GM12878 (cell line): ENCODE measurements around the gene RBKS. TPM values are rescaled to one million over a fixed set of nuclear protein-coding genes. Genes with fewer than 3 reads are reported as not detected.

Source experiments
- ATAC-seq: fragments of 200-7000 bp; cut with Tn5 transposase; 3 replicates; pipeline ENCODE4 v1.9.1; 2020; ENCODE audit warnings: mild to moderate bottlenecking, moderate library complexity
- BruUV-seq: library from RNA; stranded (reverse); fragments of 400-500 nt; replicated peaks from 2 replicates; lab custom pipeline; 2021; lab: Mats Ljungman, UMichigan
- CTCF ChIA-PET: fragments of 300-600 bp; sonication (Branson Sonifier 250); formaldehyde crosslinking; extraction: SDS; loops from one replicate; lab custom pipeline; 2021; ENCODE audit warnings: inconsistent platforms; lab: Yijun Ruan, JAX
- POLR2A ChIA-PET: fragments of 350-600 bp; formaldehyde crosslinking; extraction: SDS; loops from one replicate; lab custom pipeline; 2021; ENCODE audit warnings: inconsistent platforms; lab: Charles Lee
- RAD21 ChIA-PET: fragments of 300-600 bp; sonication (Branson Sonifier 250); formaldehyde crosslinking; loops from one replicate; lab custom pipeline; 2023; ENCODE audit warnings: antibody characterized with exemption; ENCODE audit not compliant: unreplicated experiment; lab: Charles Lee
- SMC1A ChIA-PET: fragments of 300-600 bp; sonication (Branson Sonifier 250); formaldehyde crosslinking; loops from one replicate; lab custom pipeline; 2023; ENCODE audit not compliant: unreplicated experiment, uncharacterized antibody; lab: Charles Lee
- DNase-seq: peaks from one replicate; pipeline ENCODE4 v3.0.0-alpha.2; 2011; ENCODE audit warnings: low read depth, low spot score
- FAIRE-seq: peaks from 3 replicates; lab custom pipeline; 2011; peaks lifted over from hg19 to GRCh38; lab: Jason Lieb, UNC
- H2AFZ ChIP-seq: 2 replicates; pipeline ENCODE4 v1.6.0; 2011; ENCODE audit warnings: low read depth, low read length, control low read depth; ENCODE audit not compliant: control insufficient read depth
- H3K27ac ChIP-seq: 2 replicates; pipeline ENCODE4 v1.5.1; 2011; ENCODE audit warnings: control low read depth; ENCODE audit not compliant: control insufficient read depth, insufficient read depth
- H3K27me3 ChIP-seq, 2 experiments: replicated peaks in 1 of 2; 2 replicates each; pipeline versions ENCODE4 v1.6.0 to v1.6.1; 2011; ENCODE audit warnings: low read length in 1 of 2; ENCODE audit not compliant: control insufficient read depth in 2 of 2, insufficient read depth in 2 of 2
- H3K36me3 ChIP-seq, 2 experiments: 2 replicates each; pipeline ENCODE4 v1.5.1; 2011; ENCODE audit warnings: low read length in 1 of 2; ENCODE audit not compliant: control insufficient read depth in 2 of 2, insufficient read depth in 2 of 2
- H3K4me1 ChIP-seq: 2 replicates; pipeline ENCODE4 v1.6.1; 2011; ENCODE audit warnings: mild to moderate bottlenecking, low read length, moderate library complexity, mixed read lengths; ENCODE audit not compliant: control insufficient read depth, insufficient read depth
- H3K4me2 ChIP-seq: 2 replicates; pipeline ENCODE4 v1.6.0; 2011; ENCODE audit warnings: control low read depth; ENCODE audit not compliant: control insufficient read depth, insufficient read depth
- H3K4me3 ChIP-seq: fragments of 200-600 bp; sonication (generic); 2 replicates; pipeline ENCODE4 v1.5.1; 2016
- H3K79me2 ChIP-seq: 2 replicates; pipeline ENCODE4 v1.6.0; 2011; ENCODE audit warnings: low read length; ENCODE audit not compliant: control insufficient read depth, insufficient read depth
- H3K9ac ChIP-seq: 2 replicates; pipeline ENCODE4 v1.8.0; 2011; ENCODE audit warnings: low read length, control low read depth, mixed read lengths; ENCODE audit not compliant: control insufficient read depth, insufficient read depth
- H3K9me3 ChIP-seq: replicated peaks from 3 replicates; pipeline ENCODE4 v1.5.1; 2011; ENCODE audit warnings: mild to moderate bottlenecking, low read length; ENCODE audit not compliant: control insufficient read depth, insufficient read depth
- H4K20me1 ChIP-seq: 2 replicates; pipeline ENCODE4 v1.6.0; 2011; ENCODE audit not compliant: control insufficient read depth, insufficient read depth
- CTCF ChIP-seq, 3 experiments: IDR thresholded peaks in 2 of 3; conservative IDR thresholded peaks in 1 of 3; 2 replicates each; pipeline ENCODE4 v1.5.1; 2011; ENCODE audit warnings: low read depth in 3 of 3, low read length in 3 of 3, mild to moderate bottlenecking in 3 of 3, control low read depth in 2 of 3, moderate library complexity in 2 of 3, inconsistent platforms in 1 of 3, mixed read lengths in 1 of 3; ENCODE audit not compliant: control insufficient read depth in 2 of 3, insufficient read depth in 1 of 3; ENCODE audit errors: extremely low read depth in 1 of 3
- E4F1 ChIP-seq: fragments of 450-650 bp; IDR thresholded peaks from 2 replicates; pipeline ENCODE4 v1.6.1; 2018; ENCODE audit warnings: borderline replicate concordance, mild to moderate bottlenecking; ENCODE audit not compliant: partially characterized antibody
- GATAD2B ChIP-seq: fragments of 450-650 bp; conservative IDR thresholded peaks from 2 replicates; pipeline ENCODE4 v1.6.1; 2017; ENCODE audit warnings: low read depth, mild to moderate bottlenecking, moderate library complexity
- JUNB ChIP-seq: IDR thresholded peaks from 2 replicates; pipeline ENCODE4 v1.6.1; 2016; ENCODE audit warnings: antibody characterized with exemption, mild to moderate bottlenecking
- MXI1 ChIP-seq: fragments of 150-350 bp; IDR thresholded peaks from 2 replicates; pipeline ENCODE4 v1.6.1; 2011; ENCODE audit warnings: low read depth, mild to moderate bottlenecking, inconsistent platforms, low read length, improper control_type of control experiment
- POLR2AphosphoS5 ChIP-seq: IDR thresholded peaks from 2 replicates; pipeline ENCODE4 v1.6.1; 2011; ENCODE audit warnings: mild to moderate bottlenecking, low read length, inconsistent platforms
- RBBP5 ChIP-seq: fragments of 200-600 bp; sonication (generic); conservative IDR thresholded peaks from 2 replicates; pipeline ENCODE4 v1.6.1; 2016
- TCF12 ChIP-seq: IDR thresholded peaks from 2 replicates; pipeline ENCODE4 v1.6.1; 2011; ENCODE audit warnings: low read depth, mild to moderate bottlenecking, low read length
- WRNIP1 ChIP-seq: IDR thresholded peaks from 2 replicates; pipeline ENCODE4 v1.6.1; 2011; ENCODE audit warnings: low read depth, low read length, improper control_type of control experiment, borderline replicate concordance
- YY1 ChIP-seq: IDR thresholded peaks from 2 replicates; pipeline ENCODE4 v1.6.1; 2011; ENCODE audit warnings: low read depth, mild to moderate bottlenecking, low read length
- ZNF217 ChIP-seq: fragments of 450-650 bp; IDR thresholded peaks from 2 replicates; pipeline ENCODE4 v1.6.1; 2017; ENCODE audit warnings: antibody characterized with exemption, mild to moderate bottlenecking
- WGBS: methylation state at CpG from one replicate; pipeline ENCODE4 v1.1.6; 2016; ENCODE audit warnings: low lambda C conversion rate; ENCODE audit not compliant: insufficient replicate concordance, insufficient coverage; ENCODE audit errors: missing lambda C conversion rate; 5-methylcytosine and 5-hydroxymethylcytosine counted together
- in situ Hi-C: fragments of 300-500 bp; cut with MboI; formaldehyde crosslinking; loops from 9 replicates; pipeline ENCODE4 v1.14.3; 2018; ENCODE audit warnings: mixed read lengths
- intact Hi-C: fragments of 100-400 bp; cut with micrococcal nuclease; formaldehyde crosslinking; loops from one replicate; pipeline ENCODE4 v1.14.2; 2022; ENCODE audit not compliant: unreplicated experiment
- polyA plus RNA-seq, 11 experiments: library from polyadenylated mRNA; depleted of rRNA in 4 of 11; unstranded in 6 of 11; stranded (reverse) in 5 of 11; fragments of >200 nt; fragmentation: Nextera tagmentation in 4 of 11; fragmentation: Illumina TruSeq in 1 of 11; extraction: Ambion mirVana in 4 of 11; extraction: Trizol in 1 of 11; gene quantifications; 1 replicate in 1 of 11; 2 replicates in 10 of 11; pipeline versions ENCODE4 v1.2.1 to v1.2.3, GENCODE V29; 2011 to 2016; ENCODE audit warnings: inconsistent platforms in 2 of 11, missing spikeins in 2 of 11, low read depth in 1 of 11
- total RNA-seq, 4 experiments: library from RNA; depleted of rRNA in 3 of 4; stranded (reverse); fragments of >200 nt in 3 of 4; fragmentation: Illumina TruSeq in 1 of 4; extraction: Trizol in 1 of 4; gene quantifications; 2 replicates each; pipeline versions ENCODE4 v1.2.1 to v1.2.3, GENCODE V29; 2013 to 2021
- TF ChIP-seq, protein P1 (sequence below): fragments of 450-650 bp; IDR thresholded peaks from 2 replicates; pipeline ENCODE4 v1.6.1; 2016; ENCODE audit warnings: mild to moderate bottlenecking
- TF ChIP-seq, protein P2 (sequence below): fragments of 450-650 bp; IDR thresholded peaks from 2 replicates; pipeline ENCODE4 v1.6.1; 2017; ENCODE audit warnings: mild to moderate bottlenecking, moderate library complexity

RBKS gene
- total and polyA plus RNA-seq, 10 of the 15 experiments (the other 5 are each of a cell fraction or from before 2014, with no cell fraction given): 0.39 to 1.8 (median 1.0) TPM

DNA sequence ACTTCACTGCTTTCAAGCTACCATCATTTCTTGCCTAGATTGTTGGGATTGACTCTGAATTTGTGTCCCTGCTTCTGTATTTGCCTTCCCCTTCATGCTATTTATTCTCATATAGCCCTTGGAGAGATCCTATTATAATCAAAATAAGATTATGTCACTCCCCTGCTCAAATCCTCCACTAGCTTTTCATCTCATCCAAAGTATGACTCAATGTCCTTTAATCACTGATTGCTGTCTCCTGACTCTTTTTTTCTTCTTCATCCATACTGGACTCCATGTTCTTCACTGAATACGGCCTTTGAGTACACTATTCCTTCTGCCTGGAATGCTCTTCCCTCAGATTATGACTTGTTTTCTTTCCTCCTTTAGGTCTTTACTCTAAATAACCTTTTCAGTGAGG lies 5.0 kb downstream of the RBKS start (continued):
- TF ChIP-seq E4F1 (no peak), MXI1 (no peak), TCF12 (no peak), GATAD2B (no peak)

- RAD21 ChIA-PET: no interaction called here
- Histone ChIP-seq H3K79me2 (no peaks in the 10 kb centered on the region), H3K4me1 (no peaks in the 10 kb centered on the region), H3K9ac (no peak overlapping the region), H3K4me3 (no peak overlapping the region), H2AFZ (no peak overlapping the region), H3K4me2 (no peak overlapping the region), H3K27me3 (no peaks in the 10 kb centered on the region), H3K9me3 (no peaks in the 10 kb centered on the region), H3K27ac (no peak overlapping the region), H3K36me3 (no peaks in the 10 kb centered on the region), H4K20me1 (no peaks in the 10 kb centered on the region)
- no TSS peak for BruUV-seq
- FAIRE-seq: no peak
- POLR2A ChIA-PET: no interaction called here
- in situ Hi-C loops (no loop called here), intact Hi-C loops (no loop called here)
- no peak for DNase-seq
- no peak for ATAC-seq
- SMC1A ChIA-PET: no interaction called here
- CTCF ChIA-PET: no interaction called here
- WGBS: 6% methylated on average over 2 of the region's 2 CpGs
- no peak for TF ChIP-seq WRNIP1
- TF ChIP-seq, protein P1, sequence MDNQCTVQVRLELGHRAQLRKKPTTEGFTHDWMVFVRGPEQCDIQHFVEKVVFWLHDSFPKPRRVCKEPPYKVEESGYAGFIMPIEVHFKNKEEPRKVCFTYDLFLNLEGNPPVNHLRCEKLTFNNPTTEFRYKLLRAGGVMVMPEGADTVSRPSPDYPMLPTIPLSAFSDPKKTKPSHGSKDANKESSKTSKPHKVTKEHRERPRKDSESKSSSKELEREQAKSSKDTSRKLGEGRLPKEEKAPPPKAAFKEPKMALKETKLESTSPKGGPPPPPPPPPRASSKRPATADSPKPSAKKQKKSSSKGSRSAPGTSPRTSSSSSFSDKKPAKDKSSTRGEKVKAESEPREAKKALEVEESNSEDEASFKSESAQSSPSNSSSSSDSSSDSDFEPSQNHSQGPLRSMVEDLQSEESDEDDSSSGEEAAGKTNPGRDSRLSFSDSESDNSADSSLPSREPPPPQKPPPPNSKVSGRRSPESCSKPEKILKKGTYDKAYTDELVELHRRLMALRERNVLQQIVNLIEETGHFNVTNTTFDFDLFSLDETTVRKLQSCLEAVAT: no peak
- no peak for TF ChIP-seq POLR2AphosphoS5
- no peak for TF ChIP-seq CTCF (IDR thresholded peaks at IDR 0.05 in 2 of 3, conservative IDR thresholded peaks at IDR 0.05 in 1 of 3; ENCODE audit: control insufficient read depth in 2 of 3, extremely low read depth in 1 of 3, insufficient read depth in 1 of 3, low read depth in 3 of 3, low read length in 3 of 3)
- TF ChIP-seq RBBP5: no peak
- TF ChIP-seq, protein P2, sequence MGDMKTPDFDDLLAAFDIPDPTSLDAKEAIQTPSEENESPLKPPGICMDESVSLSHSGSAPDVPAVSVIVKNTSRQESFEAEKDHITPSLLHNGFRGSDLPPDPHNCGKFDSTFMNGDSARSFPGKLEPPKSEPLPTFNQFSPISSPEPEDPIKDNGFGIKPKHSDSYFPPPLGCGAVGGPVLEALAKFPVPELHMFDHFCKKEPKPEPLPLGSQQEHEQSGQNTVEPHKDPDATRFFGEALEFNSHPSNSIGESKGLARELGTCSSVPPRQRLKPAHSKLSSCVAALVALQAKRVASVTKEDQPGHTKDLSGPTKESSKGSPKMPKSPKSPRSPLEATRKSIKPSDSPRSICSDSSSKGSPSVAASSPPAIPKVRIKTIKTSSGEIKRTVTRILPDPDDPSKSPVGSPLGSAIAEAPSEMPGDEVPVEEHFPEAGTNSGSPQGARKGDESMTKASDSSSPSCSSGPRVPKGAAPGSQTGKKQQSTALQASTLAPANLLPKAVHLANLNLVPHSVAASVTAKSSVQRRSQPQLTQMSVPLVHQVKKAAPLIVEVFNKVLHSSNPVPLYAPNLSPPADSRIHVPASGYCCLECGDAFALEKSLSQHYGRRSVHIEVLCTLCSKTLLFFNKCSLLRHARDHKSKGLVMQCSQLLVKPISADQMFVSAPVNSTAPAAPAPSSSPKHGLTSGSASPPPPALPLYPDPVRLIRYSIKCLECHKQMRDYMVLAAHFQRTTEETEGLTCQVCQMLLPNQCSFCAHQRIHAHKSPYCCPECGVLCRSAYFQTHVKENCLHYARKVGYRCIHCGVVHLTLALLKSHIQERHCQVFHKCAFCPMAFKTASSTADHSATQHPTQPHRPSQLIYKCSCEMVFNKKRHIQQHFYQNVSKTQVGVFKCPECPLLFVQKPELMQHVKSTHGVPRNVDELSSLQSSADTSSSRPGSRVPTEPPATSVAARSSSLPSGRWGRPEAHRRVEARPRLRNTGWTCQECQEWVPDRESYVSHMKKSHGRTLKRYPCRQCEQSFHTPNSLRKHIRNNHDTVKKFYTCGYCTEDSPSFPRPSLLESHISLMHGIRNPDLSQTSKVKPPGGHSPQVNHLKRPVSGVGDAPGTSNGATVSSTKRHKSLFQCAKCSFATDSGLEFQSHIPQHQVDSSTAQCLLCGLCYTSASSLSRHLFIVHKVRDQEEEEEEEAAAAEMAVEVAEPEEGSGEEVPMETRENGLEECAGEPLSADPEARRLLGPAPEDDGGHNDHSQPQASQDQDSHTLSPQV: no peak
- TF ChIP-seq JUNB: no peak
- TF ChIP-seq YY1: no peak
- no peak for TF ChIP-seq ZNF217
Observed at GRCh38 chr2:27884601-27885000, 5.6 kb downstream of the RBKS start.
